ENCODE data around the gene RGS8. TPM values are rescaled to one million over a fixed set of nuclear protein-coding genes. Genes with fewer than 3 reads are reported as not detected.

RGS8 gene
- total RNA-seq, 1 donor from 2014 or later: 3.5 TPM

DNA sequence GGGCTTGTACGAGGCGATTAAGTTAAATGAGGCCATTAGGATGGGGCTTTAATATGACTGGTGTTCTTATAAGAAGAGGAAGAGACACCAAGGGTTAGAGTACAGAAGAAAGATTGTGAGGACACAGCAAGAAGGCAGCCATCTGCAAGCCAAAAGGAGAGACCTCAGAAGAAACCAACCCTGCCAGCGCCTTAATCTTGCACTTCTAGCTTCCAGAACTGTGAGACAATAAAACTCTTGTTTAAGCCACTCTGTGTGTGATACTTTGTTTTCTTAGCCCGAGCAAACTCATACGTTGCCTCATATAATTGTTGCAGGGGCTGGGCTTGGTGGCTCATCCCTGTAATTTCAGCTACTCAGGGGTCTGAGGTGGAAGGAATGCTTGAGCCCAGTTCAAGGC, 46.6 kb downstream of the RGS8 start:
- DNase-seq: no peak
- no peaks in the 10 kb centered on the region for H3K36me3 Mint-ChIP-seq (ENCODE audit: unreplicated experiment)
- peaks cover 15% of the 10 kb centered on the region for H3K27me3 Mint-ChIP-seq (ENCODE audit: unreplicated experiment)
- peaks cover 17% of the 10 kb centered on the region for H3K9me3 Mint-ChIP-seq (ENCODE audit: unreplicated experiment)
- H3K27ac Mint-ChIP-seq (ENCODE audit: unreplicated experiment): no peak overlapping the region
- no peak overlapping the region for H3K4me3 Mint-ChIP-seq (ENCODE audit: unreplicated experiment)
- H3K4me1 Mint-ChIP-seq (ENCODE audit: low read depth, unreplicated experiment): peaks cover 26% of the 10 kb centered on the region
- TF ChIP-seq, protein P1, sequence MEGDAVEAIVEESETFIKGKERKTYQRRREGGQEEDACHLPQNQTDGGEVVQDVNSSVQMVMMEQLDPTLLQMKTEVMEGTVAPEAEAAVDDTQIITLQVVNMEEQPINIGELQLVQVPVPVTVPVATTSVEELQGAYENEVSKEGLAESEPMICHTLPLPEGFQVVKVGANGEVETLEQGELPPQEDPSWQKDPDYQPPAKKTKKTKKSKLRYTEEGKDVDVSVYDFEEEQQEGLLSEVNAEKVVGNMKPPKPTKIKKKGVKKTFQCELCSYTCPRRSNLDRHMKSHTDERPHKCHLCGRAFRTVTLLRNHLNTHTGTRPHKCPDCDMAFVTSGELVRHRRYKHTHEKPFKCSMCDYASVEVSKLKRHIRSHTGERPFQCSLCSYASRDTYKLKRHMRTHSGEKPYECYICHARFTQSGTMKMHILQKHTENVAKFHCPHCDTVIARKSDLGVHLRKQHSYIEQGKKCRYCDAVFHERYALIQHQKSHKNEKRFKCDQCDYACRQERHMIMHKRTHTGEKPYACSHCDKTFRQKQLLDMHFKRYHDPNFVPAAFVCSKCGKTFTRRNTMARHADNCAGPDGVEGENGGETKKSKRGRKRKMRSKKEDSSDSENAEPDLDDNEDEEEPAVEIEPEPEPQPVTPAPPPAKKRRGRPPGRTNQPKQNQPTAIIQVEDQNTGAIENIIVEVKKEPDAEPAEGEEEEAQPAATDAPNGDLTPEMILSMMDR (IDR thresholded peaks at IDR 0.05; ENCODE audit: partially characterized antibody, unreplicated experiment): no peak

DNA sequence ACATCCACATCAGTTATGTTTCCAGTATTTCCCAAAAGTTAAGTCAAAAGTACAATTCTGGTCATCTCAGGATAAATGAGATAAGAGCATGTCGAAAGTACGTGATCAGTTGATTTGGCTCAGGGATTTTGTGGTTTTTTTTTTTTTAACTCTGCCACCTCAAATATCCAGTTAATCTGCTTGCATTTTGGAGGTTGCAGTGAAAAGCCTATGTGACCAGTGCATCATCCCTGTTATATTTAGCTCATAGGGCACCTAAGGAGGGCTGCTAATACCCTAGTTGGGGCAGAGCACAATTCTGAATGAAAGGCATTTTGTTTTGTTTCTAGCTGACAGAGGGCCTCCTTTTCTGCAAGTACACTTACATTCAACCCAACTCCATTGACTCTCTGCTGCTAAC, 48.5 kb downstream of the RGS8 start:
- peaks cover 16% of the 10 kb centered on the region for H3K27me3 Mint-ChIP-seq (ENCODE audit: unreplicated experiment)
- peaks cover 17% of the 10 kb centered on the region for H3K9me3 Mint-ChIP-seq (ENCODE audit: unreplicated experiment)
- H3K36me3 Mint-ChIP-seq (ENCODE audit: unreplicated experiment): no peaks in the 10 kb centered on the region
- DNase-seq: no peak
- TF ChIP-seq, protein P1 (IDR thresholded peaks at IDR 0.05; ENCODE audit: partially characterized antibody, unreplicated experiment): no peak
- peak overlapping the region; percentile 46 for H3K27ac Mint-ChIP-seq (ENCODE audit: unreplicated experiment)
- peaks cover 27% of the 10 kb centered on the region for H3K4me1 Mint-ChIP-seq (ENCODE audit: low read depth, unreplicated experiment)
- H3K4me3 Mint-ChIP-seq (ENCODE audit: unreplicated experiment): no peak overlapping the region

Other genes starting within 250 kb of the RGS8 start
- not detected for gene RGSL1, start 234.4 kb downstream of the RGS8 start, total RNA-seq (ENCODE audit: unreplicated experiment)
- 1.3 TPM for gene RNASEL, start 95.3 kb downstream of the RGS8 start, total RNA-seq (ENCODE audit: unreplicated experiment)
- 37.2 TPM for gene RGS16, start 80.2 kb downstream of the RGS8 start, total RNA-seq (ENCODE audit: unreplicated experiment)
- gene NPL, start 105.2 kb upstream of the RGS8 start, total RNA-seq (ENCODE audit: unreplicated experiment): 2.3 TPM
- 215 TPM for gene DHX9, start 154.8 kb upstream of the RGS8 start, total RNA-seq (ENCODE audit: unreplicated experiment)

All from glutamatergic neuron (in vitro differentiated cells).